K562 (cell line): ENCODE measurements around the gene GPT2. TPM values are rescaled to one million over a fixed set of nuclear protein-coding genes. Genes with fewer than 3 reads are reported as not detected.

ENCODE experiments used
- ATAC-seq: fragments of 200-7000 bp; cut with Tn5 transposase; 3 replicates; pipeline ENCODE4 v1.9.1; 2020; ENCODE audit warnings: moderate library complexity
- BruUV-seq: library from RNA; stranded (reverse); fragments of 400-500 nt; replicated peaks from 2 replicates; lab custom pipeline; 2021; lab: Mats Ljungman, UMichigan
- CTCF ChIA-PET: fragments of 300-600 bp; formaldehyde crosslinking; extraction: SDS; loops from one replicate; lab custom pipeline; 2021; ENCODE audit warnings: low intra/inter-chr PET ratio; lab: Yijun Ruan, JAX
- POLR2A ChIA-PET: fragments of 300-600, 350-650 bp; sonication (Branson Sonifier 250); formaldehyde crosslinking; extraction: SDS; loops from one replicate; lab custom pipeline; 2021; ENCODE audit warnings: antibody characterized with exemption, inconsistent platforms; lab: Yijun Ruan, JAX
- DNase-seq, 4 experiments: peaks; one replicate each; pipeline versions ENCODE4 v3.0.0 to v3.0.0-alpha.2; 2011 to 2018; ENCODE audit warnings: low spot score in 3 of 4, mixed read lengths in 3 of 4; ENCODE audit errors: extremely low read depth in 1 of 4
- FAIRE-seq: peaks from 2 replicates; lab custom pipeline; 2011; peaks lifted over from hg19 to GRCh38; lab: Jason Lieb, UNC
- H2AFZ ChIP-seq: 2 replicates; pipeline ENCODE4 v1.6.0; 2011; ENCODE audit warnings: low read depth, low read length, control low read depth, inconsistent platforms
- H3K27ac ChIP-seq: fragments of 200-600 bp; 3 replicates; pipeline ENCODE4 v1.8.0; 2011; ENCODE audit warnings: low read depth, mild to moderate bottlenecking, control low read depth, inconsistent platforms, low read length, moderate library complexity, mixed read lengths; ENCODE audit errors: extremely low read depth
- H3K27me3 ChIP-seq, 2 experiments: fragments of 300-600 bp in 1 of 2; 2 replicates in 1 of 2; 3 replicates in 1 of 2; pipeline versions ENCODE4 v1.6.0 to v1.8.0; 2011; ENCODE audit warnings: inconsistent platforms in 2 of 2, low read length in 2 of 2, mild to moderate bottlenecking in 1 of 2, mixed read lengths in 1 of 2, moderate library complexity in 1 of 2; ENCODE audit not compliant: control insufficient read depth in 2 of 2, insufficient read depth in 2 of 2
- H3K36me3 ChIP-seq: fragments of 300-600 bp; 3 replicates; pipeline ENCODE4 v1.8.0; 2011; ENCODE audit warnings: mild to moderate bottlenecking, low read length, inconsistent platforms; ENCODE audit not compliant: control insufficient read depth, insufficient read depth
- H3K4me1 ChIP-seq, 2 experiments: fragments of 200-600 bp in 1 of 2; replicated peaks in 1 of 2; 2 replicates in 1 of 2; 3 replicates in 1 of 2; pipeline versions ENCODE4 v1.5.1 to v1.8.0; 2011; ENCODE audit warnings: inconsistent platforms in 2 of 2, low read length in 2 of 2, mild to moderate bottlenecking in 1 of 2, mixed read lengths in 1 of 2, moderate library complexity in 1 of 2; ENCODE audit not compliant: control insufficient read depth in 2 of 2, insufficient read depth in 2 of 2
- H3K4me2 ChIP-seq: 2 replicates; pipeline ENCODE4 v1.6.1; 2011; ENCODE audit warnings: low read length, control low read depth, inconsistent platforms, mixed read lengths; ENCODE audit not compliant: insufficient read depth
- H3K4me3 ChIP-seq: fragments of 200-600 bp; sonication (generic), shearing (Covaris generic); 2 replicates; pipeline ENCODE4 v1.5.1; 2016; ENCODE audit warnings: control low read depth, inconsistent platforms
- H3K79me2 ChIP-seq: fragments of 200-600 bp; 3 replicates; pipeline ENCODE4 v1.8.0; 2011; ENCODE audit warnings: low read length, inconsistent platforms; ENCODE audit not compliant: control insufficient read depth, insufficient read depth
- H3K9ac ChIP-seq, 2 experiments: 2 replicates each; pipeline versions ENCODE4 v1.6.0 to v1.6.1; 2011; ENCODE audit warnings: low read depth in 2 of 2, low read length in 2 of 2, control low read depth in 1 of 2, inconsistent platforms in 1 of 2, mild to moderate bottlenecking in 1 of 2, mixed read lengths in 1 of 2; ENCODE audit not compliant: insufficient read depth in 1 of 2
- H3K9me1 ChIP-seq: one replicate; pipeline ENCODE4 v1.6.0; 2011; ENCODE audit warnings: inconsistent platforms, mild to moderate bottlenecking, low read length, moderate library complexity; ENCODE audit not compliant: control insufficient read depth, insufficient read depth
- H3K9me3 ChIP-seq: replicated peaks from 2 replicates; pipeline ENCODE4 v1.5.1; 2011; ENCODE audit warnings: low read depth, low read length, inconsistent platforms; ENCODE audit not compliant: control insufficient read depth, insufficient read depth
- H4K20me1 ChIP-seq: replicated peaks from 2 replicates; pipeline ENCODE4 v1.6.1; 2011; ENCODE audit warnings: low read length, inconsistent platforms, mixed read lengths; ENCODE audit not compliant: control insufficient read depth, insufficient read depth
- ARID2 ChIP-seq: fragments of 450-650 bp; IDR thresholded peaks from 2 replicates; pipeline ENCODE4 v1.6.1; 2017; ENCODE audit warnings: antibody characterized with exemption, mild to moderate bottlenecking
- ETV1 ChIP-seq: fragments of 450-650 bp; conservative IDR thresholded peaks from 2 replicates; pipeline ENCODE4 v1.6.1; 2016; ENCODE audit warnings: missing genetic modification characterization, control low read depth, low read depth, missing compliant biosample characterization
- GATAD2B ChIP-seq: fragments of 450-650 bp; IDR thresholded peaks from 2 replicates; pipeline ENCODE4 v1.6.1; 2017; ENCODE audit warnings: mild to moderate bottlenecking, borderline replicate concordance
- KAT2B ChIP-seq: IDR thresholded peaks from one replicate; pipeline ENCODE4 v1.6.1; 2012; ENCODE audit warnings: low read depth, mild to moderate bottlenecking, control low read depth, inconsistent platforms, low read length, moderate library complexity
- L3MBTL2 ChIP-seq: fragments of 450-650 bp; IDR thresholded peaks from 2 replicates; pipeline ENCODE4 v1.6.1; 2016; ENCODE audit warnings: mild to moderate bottlenecking, moderate library complexity
- MAFK ChIP-seq: IDR thresholded peaks from 2 replicates; pipeline ENCODE4 v1.6.1; 2011; ENCODE audit warnings: low read length, improper control_type of control experiment
- NCOA2 ChIP-seq, 2 experiments: fragments of 450-650 bp; IDR thresholded peaks; 2 replicates each; pipeline ENCODE4 v1.6.1; 2018; ENCODE audit warnings: mild to moderate bottlenecking in 2 of 2, moderate library complexity in 1 of 2; ENCODE audit not compliant: partially characterized antibody in 2 of 2
- NRF1 ChIP-seq, 2 experiments: fragments of 450-650 bp; IDR thresholded peaks in 1 of 2; conservative IDR thresholded peaks in 1 of 2; 2 replicates each; pipeline ENCODE4 v1.6.1; 2014; ENCODE audit warnings: mild to moderate bottlenecking in 2 of 2
- SPI1 ChIP-seq: IDR thresholded peaks from 2 replicates; pipeline ENCODE4 v1.6.1; 2011; ENCODE audit warnings: low read depth, low read length, control low read depth, borderline replicate concordance
- ZNF707 ChIP-seq: fragments of 250-450 bp; sonication (Bioruptor Pico); conservative IDR thresholded peaks from 2 replicates; pipeline ENCODE4 v1.8.0; 2022; ENCODE audit warnings: inconsistent platforms, mild to moderate bottlenecking, moderate library complexity
- WGBS: fragments of 100-300 bp; shearing (Covaris generic); methylation state at CpG from one replicate; pipeline ENCODE4 v1.1.6; 2016; ENCODE audit warnings: low coverage, mixed read lengths; ENCODE audit not compliant: insufficient coverage; ENCODE audit errors: missing lambda C conversion rate; 5-methylcytosine and 5-hydroxymethylcytosine counted together
- in situ Hi-C: fragments of 300-500 bp; cut with MboI; formaldehyde crosslinking; loops from 4 replicates; pipeline ENCODE4 v1.15.0; 2018; ENCODE audit warnings: inconsistent platforms, mixed read lengths
- intact Hi-C: fragments of 100-400 bp; cut with micrococcal nuclease; formaldehyde crosslinking; loops from 2 replicates; pipeline ENCODE4 v1.14.2; 2022
- polyA plus RNA-seq, 8 experiments: library from polyadenylated mRNA; depleted of rRNA in 4 of 8; stranded (reverse) in 5 of 8; unstranded in 3 of 8; fragments of >200 nt; fragmentation: Nextera tagmentation in 2 of 8; fragmentation: Illumina TruSeq in 1 of 8; extraction: Ambion mirVana in 2 of 8; extraction: Trizol in 1 of 8; gene quantifications; 2 replicates each; pipeline versions ENCODE4 v1.2.1 to v1.2.3, GENCODE V29; 2011 to 2014; ENCODE audit warnings: inconsistent platforms in 1 of 8, missing spikeins in 1 of 8
- total RNA-seq, 7 experiments: library from RNA; depleted of rRNA in 6 of 7; stranded (reverse); fragments of >200 nt in 6 of 7; fragmentation: Illumina TruSeq in 2 of 7; extraction: Trizol in 2 of 7; gene quantifications; 2 replicates each; pipeline versions ENCODE4 v1.2.1 to v1.2.3, GENCODE V29; 2011 to 2021; ENCODE audit warnings: low replicate concordance in 1 of 7
- TF ChIP-seq, protein P1 (sequence below): sonication (generic); formaldehyde crosslinking; IDR thresholded peaks from 2 replicates; pipeline ENCODE4 v1.5.0; 2020; ENCODE audit warnings: missing genetic modification reagents
- TF ChIP-seq, protein P2 (sequence below): sonication (generic); formaldehyde crosslinking; IDR thresholded peaks from 2 replicates; pipeline ENCODE4 v1.9.0; 2022; ENCODE audit warnings: mild to moderate bottlenecking, missing genetic modification reagents

The GPT2 gene
- total and polyA plus RNA-seq, 9 of the 15 experiments (the other 6 are each of a cell fraction or from before 2014, with no cell fraction given), result 0.79 to 14.4 (median 5.8) TPM

GRCh38 chr16:46930861-46931260 lies 46.7 kb downstream of the GPT2 start:
- H3K27ac ChIP-seq, result no peak overlapping the region
- no peaks in the 10 kb centered on the region for H4K20me1 ChIP-seq
- ATAC-seq (no peak), FAIRE-seq (no peak), DNase-seq (no peak)
- intact Hi-C loops (no loop called here), in situ Hi-C loops (loop anchor here (5.0 kb wide), 1 partner anchor 74 kb away; no protein-coding TSS in a partner anchor)
- WGBS, result 44% methylated on average over 8 of the region's 8 CpGs
- H3K36me3 ChIP-seq, result no peaks in the 10 kb centered on the region
- peaks cover 0 to 12% of the 10 kb centered on the region in 2 experiments; a peak in 3 of 5 replicates for H3K4me1 ChIP-seq
- H3K4me3 ChIP-seq, result no peak overlapping the region
- no peaks in the 10 kb centered on the region; the same call in 1 of the 2 replicates for H3K9me3 ChIP-seq
- H3K4me2 ChIP-seq, result no peak overlapping the region
- BruUV-seq, result no TSS peak
- H3K79me2 ChIP-seq, result no peaks in the 10 kb centered on the region
- ChIA-PET POLR2A (interaction anchor here (1.2 kb wide), 2 partner anchors 36 to 257 kb away, joined by 3 read pairs; no protein-coding TSS in a partner anchor), CTCF (no interaction called here)
- TF ChIP-seq GATAD2B (no peak), ETV1 (no peak), MAFK (no peak), KAT2B (no peak), NCOA2 (IDR thresholded peaks at IDR 0.05; ENCODE audit: partially characterized antibody in 2 of 2) (no peak)
- no peaks in the 10 kb centered on the region; a peak in 1 of 5 replicates for H3K27me3 ChIP-seq
- H3K9ac ChIP-seq, result no peak overlapping the region
- no peaks in the 10 kb centered on the region for H3K9me1 ChIP-seq
- H2AFZ ChIP-seq, result no peak overlapping the region

GRCh38 chr16:46932802-46933201 lies 48.6 kb downstream of the GPT2 start:
- no peaks in the 10 kb centered on the region for H3K79me2 ChIP-seq
- H3K4me3 ChIP-seq, result no peak overlapping the region
- H3K9me1 ChIP-seq, result no peaks in the 10 kb centered on the region
- no peaks in the 10 kb centered on the region; a peak in 1 of 5 replicates for H3K27me3 ChIP-seq
- POLR2A ChIA-PET, result interaction anchor here (0.7 to 1.0 kb wide), 2 partner anchors 16 to 132 kb away, joined by 3 to 4 read pairs; no protein-coding TSS in a partner anchor
- CTCF ChIA-PET, result interaction anchor here (0.6 kb wide), 1 partner anchor 412 kb away, joined by 3 read pairs; no protein-coding TSS in a partner anchor
- no peak overlapping the region for H3K9ac ChIP-seq
- H3K27ac ChIP-seq, result no peak overlapping the region
- 17% methylated on average over 7 of the region's 7 CpGs for WGBS
- no peaks in the 10 kb centered on the region for H4K20me1 ChIP-seq
- FAIRE-seq (peak; percentile 11), DNase-seq (peak in 1 of 4 experiments; percentile 16), ATAC-seq (peak; percentile 17; the same call in 2 of the 3 replicates)
- intact Hi-C loops, result no loop called here
- H2AFZ ChIP-seq, result peak overlapping the region; percentile 62; the same call in 1 of the 2 replicates
- H3K4me1 ChIP-seq, result peaks cover 0 to 12% of the 10 kb centered on the region in 2 experiments; a peak in 4 of 5 replicates
- H3K9me3 ChIP-seq, result no peaks in the 10 kb centered on the region; the same call in 1 of the 2 replicates
- no TSS peak for BruUV-seq
- H3K4me2 ChIP-seq, result peak overlapping the region; percentile 24; the same call in 1 of the 2 replicates
- no peaks in the 10 kb centered on the region for H3K36me3 ChIP-seq
- in situ Hi-C loops, result loop anchor here (5.0 kb wide), 1 partner anchor 76 kb away; no protein-coding TSS in a partner anchor
- TF ChIP-seq, protein P1, sequence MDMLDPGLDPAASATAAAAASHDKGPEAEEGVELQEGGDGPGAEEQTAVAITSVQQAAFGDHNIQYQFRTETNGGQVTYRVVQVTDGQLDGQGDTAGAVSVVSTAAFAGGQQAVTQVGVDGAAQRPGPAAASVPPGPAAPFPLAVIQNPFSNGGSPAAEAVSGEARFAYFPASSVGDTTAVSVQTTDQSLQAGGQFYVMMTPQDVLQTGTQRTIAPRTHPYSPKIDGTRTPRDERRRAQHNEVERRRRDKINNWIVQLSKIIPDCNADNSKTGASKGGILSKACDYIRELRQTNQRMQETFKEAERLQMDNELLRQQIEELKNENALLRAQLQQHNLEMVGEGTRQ (CRISPR knock-in tag), result peak; percentile 77
- TF ChIP-seq L3MBTL2 (peak; percentile 57; the same call in 1 of the 2 replicates), SPI1 (peak; percentile 51; the same call in 1 of the 2 replicates), ARID2 (no peak), ZNF707 (CRISPR knock-in tag) (no peak), NRF1 (conservative IDR thresholded peaks at IDR 0.05 in 1 of 2, IDR thresholded peaks at IDR 0.05 in 1 of 2) (peak; percentile 47 to 54; a peak in 2 of 4 replicates)
- TF ChIP-seq, protein P2, sequence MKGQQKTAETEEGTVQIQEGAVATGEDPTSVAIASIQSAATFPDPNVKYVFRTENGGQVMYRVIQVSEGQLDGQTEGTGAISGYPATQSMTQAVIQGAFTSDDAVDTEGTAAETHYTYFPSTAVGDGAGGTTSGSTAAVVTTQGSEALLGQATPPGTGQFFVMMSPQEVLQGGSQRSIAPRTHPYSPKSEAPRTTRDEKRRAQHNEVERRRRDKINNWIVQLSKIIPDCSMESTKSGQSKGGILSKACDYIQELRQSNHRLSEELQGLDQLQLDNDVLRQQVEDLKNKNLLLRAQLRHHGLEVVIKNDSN (CRISPR knock-in tag), result peak; percentile 75
